Epithelial cell of proximal tubule (primary cell): ENCODE measurements around the gene NUDT3. TPM values are rescaled to one million over a fixed set of nuclear protein-coding genes. Genes with fewer than 3 reads are reported as not detected.

Source experiments
- DNase-seq: peaks from one replicate; pipeline ENCODE4 v3.0.0-alpha.2; 2011; ENCODE audit warnings: low read depth
- H3K4me3 ChIP-seq: 2 replicates; pipeline ENCODE4 v1.5.1; 2011; ENCODE audit warnings: low read depth, mild to moderate bottlenecking, low read length
- CTCF ChIP-seq: conservative IDR thresholded peaks from 2 replicates; pipeline ENCODE4 v1.5.1; 2012; ENCODE audit warnings: low read depth, mild to moderate bottlenecking, low read length
- total RNA-seq: library from RNA; depleted of rRNA; stranded (reverse); fragments of >200 nt; gene quantifications from 2 replicates; pipeline ENCODE4 v1.2.3, GENCODE V29; 2015

The NUDT3 gene
- total RNA-seq, 1 donor from 2014 or later, result 16.7 TPM

GRCh38 chr6:34318499-34319470 lies 73.7 kb downstream of the NUDT3 start:
- DNase-seq, result no peak
- TF ChIP-seq CTCF, result no peak
- H3K4me3 ChIP-seq, result no peak overlapping the region

GRCh38 chr6:34317882-34318498 lies 74.5 kb downstream of the NUDT3 start:
- no peak for DNase-seq
- no peak overlapping the region for H3K4me3 ChIP-seq
- TF ChIP-seq CTCF, result no peak

GRCh38 chr6:34317172-34317477 lies 75.3 kb downstream of the NUDT3 start:
- DNase-seq, result no peak
- H3K4me3 ChIP-seq, result no peak overlapping the region
- TF ChIP-seq CTCF, result no peak

- no peak for DNase-seq
- no peak for TF ChIP-seq CTCF
- no peak overlapping the region for H3K4me3 ChIP-seq
Measured at GRCh38 chr6:34316431-34317171, 75.9 kb downstream of the NUDT3 start.

GRCh38 chr6:34315780-34316179 lies 76.7 kb downstream of the NUDT3 start:
- DNase-seq, result no peak
- TF ChIP-seq CTCF, result no peak

GRCh38 chr6:34315256-34315655 lies 77.2 kb downstream of the NUDT3 start:
- DNase-seq, result no peak

More at GRCh38 chr6:34315780-34316179, 76.7 kb downstream of the NUDT3 start:
- H3K4me3 ChIP-seq, result no peak overlapping the region

More at GRCh38 chr6:34315256-34315655, 77.2 kb downstream of the NUDT3 start:
- H3K4me3 ChIP-seq, result no peak overlapping the region
- TF ChIP-seq CTCF, result no peak
